SU-DHL-6 (cell line): ENCODE results near the gene S1PR3.

Experiments used
- CTCF ChIP-seq: fragments of 200-600 bp; sonication (generic); IDR thresholded peaks from one replicate; pipeline ENCODE4 v1.5.1; 2017; ENCODE audit warnings: antibody characterized with exemption, mild to moderate bottlenecking, low read length, moderate library complexity; ENCODE audit not compliant: insufficient read depth, poor library complexity, severe bottlenecking
- EZH2phosphoT487 ChIP-seq: fragments of 200-600 bp; sonication (generic), shearing (Covaris generic); conservative IDR thresholded peaks from 2 replicates; pipeline ENCODE4 v1.6.1; 2018; ENCODE audit warnings: mild to moderate bottlenecking, antibody characterized with exemption, low read length, moderate library complexity, mixed read lengths

DNA sequence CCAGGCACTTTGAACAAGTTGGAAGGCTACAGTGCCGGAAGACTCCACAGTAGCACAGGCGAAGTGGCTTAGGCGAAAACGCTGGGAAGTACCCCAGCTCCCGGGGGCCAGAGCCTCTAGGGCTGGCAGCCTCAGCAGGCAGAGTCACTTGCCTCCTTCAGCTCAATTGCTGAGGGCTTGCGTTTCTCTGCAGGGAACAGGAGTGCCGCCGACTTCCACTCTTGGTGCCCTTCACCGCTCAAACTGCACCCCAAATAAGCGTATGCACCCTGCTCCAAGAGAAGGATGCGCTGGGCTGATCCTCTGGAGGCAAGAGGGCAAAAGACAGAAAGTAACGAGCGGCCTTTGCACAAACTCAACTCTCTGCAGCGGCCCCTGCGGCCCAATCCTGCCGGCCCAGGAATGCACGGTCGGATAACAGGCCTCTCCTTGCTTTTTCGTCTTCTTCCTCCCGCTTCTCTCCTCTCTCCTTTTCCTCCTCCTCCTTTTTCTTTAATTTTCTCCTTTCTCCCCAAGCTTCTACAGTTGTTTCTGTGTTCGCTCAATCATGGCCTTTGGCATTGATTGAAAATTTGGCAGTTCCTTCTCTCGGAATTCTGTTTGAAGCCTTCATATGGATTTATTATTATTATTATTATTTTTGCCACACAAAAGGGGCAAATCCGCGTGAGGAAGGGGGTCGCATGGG lies 1.1 kb upstream of the S1PR3 start:
- TF ChIP-seq CTCF (no peak), EZH2phosphoT487 (no peak)
